Measurements from ENCODE around the gene LASP1. TPM values are rescaled to one million over a fixed set of nuclear protein-coding genes. Genes with fewer than 3 reads are reported as not detected.

LASP1 gene
- total and polyA plus RNA-seq, 2 of the 8 experiments (the other 6 are each of a cell fraction or from before 2014, with no cell fraction given) = 114 to 180 TPM

DNA sequence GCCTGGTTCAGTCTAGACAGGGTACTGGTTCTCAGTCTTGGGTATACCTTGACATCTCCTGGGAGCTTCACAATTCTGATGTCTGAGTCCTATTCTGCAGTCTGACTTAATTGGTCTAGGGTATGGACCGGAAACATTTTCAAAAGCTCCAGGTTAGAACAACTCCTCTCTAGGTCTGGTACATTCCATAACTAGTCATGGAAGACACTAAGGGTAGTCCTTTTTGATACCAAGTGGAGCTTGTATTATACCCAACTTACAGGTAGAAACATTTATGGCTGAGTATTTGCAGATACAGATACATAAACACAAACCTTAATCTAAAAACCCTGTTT is 21.3 kb upstream of the LASP1 start (continued):
- TF ChIP-seq USF2 (IDR thresholded peaks at IDR 0.05; ENCODE audit: low read length) (no peak), E2F6 (IDR thresholded peaks at IDR 0.05) (no peak), MAFK (IDR thresholded peaks at IDR 0.05; ENCODE audit: low read depth, low read length) (no peak), RFX5 (IDR thresholded peaks at IDR 0.05; ENCODE audit: borderline replicate concordance, low read depth, low read length) (no peak), RXRA (IDR thresholded peaks at IDR 0.05; ENCODE audit: insufficient read depth, low read depth, low read length) (no peak)

Measured in H1 (cell line).